Measurements from ENCODE around the gene BCL2L11. TPM values are rescaled to one million over a fixed set of nuclear protein-coding genes. Genes with fewer than 3 reads are reported as not detected.
"Not testable (repeated sequence)": the region's sequence is repeated elsewhere in the genome, so short reads cannot be mapped to it uniquely, and the experiment has no call there.

Gene BCL2L11, protein sequence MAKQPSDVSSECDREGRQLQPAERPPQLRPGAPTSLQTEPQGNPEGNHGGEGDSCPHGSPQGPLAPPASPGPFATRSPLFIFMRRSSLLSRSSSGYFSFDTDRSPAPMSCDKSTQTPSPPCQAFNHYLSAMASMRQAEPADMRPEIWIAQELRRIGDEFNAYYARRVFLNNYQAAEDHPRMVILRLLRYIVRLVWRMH
- total RNA-seq (2014; rRNA removed; shearing (Covaris generic)), result 2.4 and 4.8 TPM in 2 replicates

- peak; percentile 96 for DNase-seq (ENCODE audit: low read depth)
Observed at GRCh38 chr2:111120253-111121027, at the start of gene BCL2L11. BCL2L11 (plus strand) TSS chr2:111120914; CDS start chr2:111123746, 2,832 bp downstream.

GRCh38 chr2:111071600-111072171, 49.0 kb upstream of the BCL2L11 start:
- DNase-seq (ENCODE audit: low read depth), result peak; percentile 92

- peak; percentile 77 for DNase-seq (ENCODE audit: low read depth)
Observed at GRCh38 chr2:111072220-111072871, 48.4 kb upstream of the BCL2L11 start.

DNA sequence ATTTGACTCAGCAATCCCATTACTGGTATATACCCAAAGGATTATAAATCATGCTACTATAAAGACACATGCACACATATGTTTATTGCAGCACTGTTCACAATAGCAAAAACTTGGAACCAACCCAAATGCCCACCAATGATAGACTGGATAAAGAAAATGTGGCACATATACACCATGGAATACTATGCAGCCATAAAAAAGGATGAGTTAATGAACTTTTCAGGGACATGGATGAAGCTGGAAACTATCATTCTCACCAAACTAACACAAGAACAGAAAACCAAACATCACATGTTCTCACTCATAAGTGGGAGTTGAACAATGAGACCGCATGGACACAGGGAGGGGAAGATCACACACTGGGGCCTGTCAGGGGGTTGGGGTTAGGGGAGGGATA, 38.1 kb upstream of the BCL2L11 start:
- not testable (repeated sequence) for DNase-seq (ENCODE audit: low read depth)

GRCh38 chr2:111091811-111092211, 28.9 kb upstream of the BCL2L11 start:
- DNase-seq (ENCODE audit: low read depth), result no peak

GRCh38 chr2:111094691-111095090, 26.0 kb upstream of the BCL2L11 start:
- DNase-seq (ENCODE audit: low read depth), result no peak

DNA sequence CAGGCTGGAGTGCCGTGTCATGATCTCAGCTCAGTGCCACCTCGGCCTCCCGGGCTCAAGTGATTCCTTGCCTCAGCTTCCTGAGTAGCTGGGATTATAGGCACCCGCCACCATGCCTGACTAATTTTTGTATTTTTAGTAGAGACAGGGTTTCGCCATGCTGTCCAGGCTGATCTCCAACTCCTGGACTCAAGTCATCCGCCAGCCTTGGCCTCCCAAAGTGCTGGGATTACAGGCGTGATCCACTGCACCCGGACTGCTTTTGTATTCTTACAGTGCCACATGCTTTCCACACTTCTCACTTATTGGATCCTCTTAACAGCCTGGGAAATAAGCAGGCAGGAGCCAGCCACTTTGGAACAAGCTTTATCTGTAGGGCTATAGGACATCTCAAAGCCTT, 25.3 kb upstream of the BCL2L11 start:
- DNase-seq (ENCODE audit: low read depth), result no peak

DNA sequence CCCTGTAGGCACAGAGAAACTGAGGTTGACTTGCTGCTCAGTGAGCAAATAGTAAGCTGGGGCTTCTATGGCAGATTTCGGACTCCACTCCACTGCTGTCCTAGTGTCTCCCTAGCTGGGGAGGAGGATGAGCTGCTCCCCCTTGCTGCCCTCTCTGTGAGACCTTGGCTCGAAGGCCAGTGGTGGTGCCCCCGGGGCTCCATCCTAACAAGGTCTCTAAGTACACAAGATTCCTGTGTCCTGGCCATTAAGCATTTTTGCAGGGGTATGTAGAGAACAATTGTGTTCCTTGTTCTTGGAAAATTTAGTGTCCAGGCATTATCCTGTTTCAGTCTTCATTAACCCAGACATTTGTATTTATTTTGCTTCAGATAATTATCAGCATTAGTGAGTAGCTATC, 21.3 kb upstream of the BCL2L11 start:
- DNase-seq (ENCODE audit: low read depth), result no peak

- DNase-seq (ENCODE audit: low read depth), result no peak
Observed at GRCh38 chr2:111100087-111100764, 20.5 kb upstream of the BCL2L11 start.

DNA sequence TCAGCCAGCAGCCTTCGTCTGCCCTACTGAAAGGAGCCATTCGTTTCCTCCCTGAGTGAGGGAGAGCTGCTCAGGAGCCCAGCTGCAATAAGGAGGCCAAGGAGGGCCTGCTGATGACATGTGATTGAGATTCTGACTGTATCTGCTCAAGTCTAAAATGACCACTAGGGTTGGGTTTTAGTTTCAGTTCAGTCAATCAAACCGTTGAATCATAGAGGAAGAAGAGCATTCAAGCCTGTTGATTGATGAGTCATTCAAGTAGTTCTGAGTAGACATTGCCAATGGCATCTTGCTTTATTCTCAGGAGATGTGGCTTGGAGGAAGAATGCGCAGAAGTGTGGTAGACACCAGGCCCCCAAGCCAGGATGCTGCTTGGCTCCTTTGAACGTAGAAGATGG, 19.9 kb upstream of the BCL2L11 start:
- DNase-seq (ENCODE audit: low read depth), result peak; percentile 8

- no peak for DNase-seq (ENCODE audit: low read depth)
Observed at GRCh38 chr2:111101592-111101991, 19.1 kb upstream of the BCL2L11 start.

- no peak for DNase-seq (ENCODE audit: low read depth)
Observed at GRCh38 chr2:111102216-111102615, 18.5 kb upstream of the BCL2L11 start.

- DNase-seq (ENCODE audit: low read depth), result no peak
Observed at GRCh38 chr2:111105926-111106325, 14.8 kb upstream of the BCL2L11 start.

DNA sequence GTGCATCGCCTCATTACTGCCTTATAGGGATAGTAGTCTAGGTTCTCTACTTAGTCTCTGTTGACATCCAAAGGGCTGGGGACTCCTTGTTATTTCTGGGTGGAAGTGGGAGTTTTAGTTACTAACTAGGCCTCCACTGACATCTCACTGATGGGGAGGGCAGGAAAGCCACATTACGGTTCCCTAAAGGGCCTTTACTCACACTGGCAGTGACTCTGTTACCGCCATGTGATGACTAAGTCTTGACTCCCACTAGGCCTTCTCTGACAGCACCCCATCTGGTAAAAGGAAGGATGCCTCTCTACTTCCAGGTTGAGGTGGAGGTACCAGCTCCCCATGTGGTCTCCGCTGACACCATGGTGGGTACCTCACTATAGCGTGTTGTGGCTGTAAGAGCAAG, 14.0 kb upstream of the BCL2L11 start:
- peak; percentile 32 for DNase-seq (ENCODE audit: low read depth)

GRCh38 chr2:111108745-111109271, 11.9 kb upstream of the BCL2L11 start:
- no peak for DNase-seq (ENCODE audit: low read depth)

DNA sequence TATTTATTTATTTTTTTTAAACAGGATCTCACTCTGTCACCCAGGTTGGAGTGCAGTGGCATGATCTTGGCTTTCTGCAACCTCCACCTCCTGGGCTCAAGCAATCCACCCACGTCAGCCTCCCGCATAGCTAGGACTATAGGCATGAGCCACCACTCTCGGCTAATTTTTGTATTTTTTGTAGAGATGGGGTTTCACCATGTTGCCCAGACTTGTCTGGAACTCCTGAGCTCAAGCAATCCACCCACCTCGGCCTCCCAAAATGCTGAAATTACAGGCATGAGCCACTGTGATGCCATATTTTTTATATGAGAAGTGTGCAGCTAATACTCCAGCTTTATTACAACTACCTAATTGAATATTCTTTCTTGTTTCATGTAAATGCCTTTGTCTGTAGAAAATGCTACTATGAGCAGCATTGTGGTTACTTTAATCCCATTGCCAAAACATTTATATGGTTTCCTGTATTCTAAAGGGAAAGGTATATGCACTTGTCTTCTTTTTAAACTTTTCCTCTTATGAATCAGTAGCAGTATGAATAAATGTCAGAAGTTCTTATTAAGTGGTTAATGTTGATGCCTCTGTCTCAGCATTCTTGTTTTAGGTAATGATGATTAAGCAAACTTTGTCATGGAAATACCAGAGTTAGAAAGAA, 9.5 kb upstream of the BCL2L11 start:
- no peak for DNase-seq (ENCODE audit: low read depth)

- DNase-seq (ENCODE audit: low read depth), result no peak
Observed at GRCh38 chr2:111113838-111114237, 6.9 kb upstream of the BCL2L11 start.

DNA sequence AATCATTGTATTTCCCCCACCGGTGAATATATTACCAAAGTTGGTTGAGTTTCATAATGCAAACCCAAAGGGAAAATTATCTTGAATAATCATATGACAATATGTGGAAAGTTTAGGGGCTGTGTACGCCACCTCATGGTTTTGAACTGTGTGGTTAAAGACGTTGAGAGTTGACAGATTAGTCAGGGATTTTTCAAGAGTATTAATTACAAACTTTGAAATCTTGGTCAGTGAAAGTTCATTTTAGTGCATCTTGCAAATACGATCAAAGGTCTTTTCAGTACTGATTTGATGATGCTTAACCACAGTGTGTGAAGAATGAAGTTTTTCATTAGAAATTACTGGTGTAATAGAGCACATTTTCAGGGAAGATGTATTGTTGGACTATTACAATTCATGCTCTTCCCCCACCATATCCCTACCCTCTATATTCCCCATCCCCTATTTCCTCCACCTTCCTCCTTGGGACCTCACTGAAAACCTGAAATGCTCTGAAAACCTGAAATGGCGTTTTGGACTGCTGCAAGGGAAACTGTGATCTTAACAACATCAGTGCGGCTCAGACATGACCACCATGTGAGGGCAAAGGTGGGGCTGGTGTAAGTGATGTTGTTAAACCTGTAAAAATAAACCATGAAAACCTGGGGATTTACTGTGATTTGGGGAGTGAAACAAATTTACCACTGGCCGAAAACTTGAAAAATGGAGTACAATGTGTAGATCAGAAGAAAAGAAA, 4.5 kb upstream of the BCL2L11 start:
- DNase-seq (ENCODE audit: low read depth), result no peak

DNA sequence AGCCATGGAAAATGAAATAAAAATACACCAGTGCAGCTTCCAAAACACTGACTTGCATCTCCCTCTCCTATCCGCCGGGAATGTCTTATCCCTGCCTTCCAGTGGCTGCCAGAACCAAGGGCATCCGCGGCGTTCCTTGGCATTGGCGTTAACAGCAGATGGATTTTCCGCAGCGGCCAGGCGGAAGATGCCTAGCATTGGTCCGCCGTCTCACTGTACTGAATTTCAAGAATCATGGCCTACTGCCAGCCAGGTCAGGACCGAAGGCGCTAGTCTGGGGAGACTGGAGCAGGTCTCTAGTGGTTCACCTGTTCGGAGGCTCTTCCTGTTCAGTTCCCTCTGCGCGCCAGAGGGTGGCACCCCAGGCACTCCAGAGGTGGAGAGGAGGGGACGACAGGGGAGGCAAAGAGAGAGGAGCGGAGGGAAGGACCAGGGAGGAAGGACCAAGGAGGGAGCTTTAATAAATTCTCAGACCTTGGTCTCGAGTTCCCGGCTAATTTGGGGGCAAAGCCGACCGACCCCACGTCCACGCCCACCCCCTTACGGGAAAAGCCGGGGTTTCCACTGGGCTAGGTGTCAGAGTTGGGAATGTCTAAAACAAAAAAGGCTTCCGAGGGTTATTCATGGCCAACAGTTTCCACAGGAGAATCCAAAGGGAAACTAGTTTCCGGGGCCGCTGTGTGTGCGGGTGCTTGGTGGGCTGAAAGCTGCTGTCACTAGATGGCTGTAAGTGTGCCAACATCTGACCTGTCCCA, 3.7 kb upstream of the BCL2L11 start:
- peak; percentile 88 for DNase-seq (ENCODE audit: low read depth)

Measured in Daoy (cell line).